GM06990 (cell line): ENCODE data around the gene CAPZA2.
A peak's percentile ranks its signal among the peaks of the same experiment; 100 is the strongest.

ENCODE experiments used
- DNase-seq: peaks from one replicate; pipeline ENCODE4 v3.0.0-alpha.2; 2011; ENCODE audit not compliant: insufficient read length; ENCODE audit errors: extremely low read depth
- H3K27me3 ChIP-seq: replicated peaks from 2 replicates; pipeline ENCODE4 v1.6.0; 2011; ENCODE audit warnings: low read length; ENCODE audit not compliant: control insufficient read depth, insufficient read depth
- H3K36me3 ChIP-seq: 2 replicates; pipeline ENCODE4 v1.5.1; 2011; ENCODE audit warnings: low read length; ENCODE audit not compliant: control insufficient read depth, insufficient read depth
- H3K4me3 ChIP-seq: replicated peaks from 2 replicates; pipeline ENCODE4 v1.5.1; 2011; ENCODE audit warnings: low read depth, mild to moderate bottlenecking, control low read depth, low read length
- TF ChIP-seq, protein P1 (sequence below): IDR thresholded peaks from 2 replicates; pipeline ENCODE4 v1.5.1; 2011; ENCODE audit warnings: low read length, control low read depth, mild to moderate bottlenecking, inconsistent platforms; ENCODE audit not compliant: insufficient read depth, poor library complexity, severe bottlenecking

CAPZA2 gene

DNA sequence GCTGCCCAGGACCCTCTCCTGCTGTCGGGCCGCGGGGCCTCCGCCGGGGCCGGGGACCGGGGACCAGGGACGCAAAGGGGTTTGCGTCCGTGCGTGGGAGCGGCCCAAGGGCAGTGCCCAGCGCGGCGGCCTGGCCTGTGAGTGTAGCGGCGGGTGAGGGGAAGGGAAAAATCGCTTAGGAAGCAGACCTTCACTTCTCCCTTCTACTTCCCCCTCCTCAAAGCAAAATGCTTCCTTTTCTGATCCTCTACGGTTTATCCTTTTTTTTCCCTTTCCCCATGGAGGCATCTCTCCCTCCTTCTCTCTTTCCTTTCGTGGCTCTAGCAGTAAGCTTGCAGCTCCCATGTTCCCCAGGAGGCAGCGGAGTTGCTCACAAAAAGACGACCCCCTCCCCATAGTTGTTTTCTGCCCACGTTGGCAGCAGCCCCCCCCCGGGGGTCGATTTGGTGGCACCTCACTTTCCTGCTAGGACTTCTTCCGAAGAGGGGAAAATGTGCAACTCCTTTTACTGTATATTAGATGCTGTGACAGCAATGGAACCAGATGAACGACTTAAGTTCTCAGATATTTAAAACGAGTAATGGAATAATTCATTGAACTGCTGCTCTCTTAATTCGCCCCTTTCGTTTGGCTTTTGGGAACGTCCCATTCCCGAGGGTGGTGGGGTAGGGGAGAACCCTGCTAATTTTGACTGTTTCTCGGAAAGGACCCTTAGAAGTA, 724 bp downstream of the CAPZA2 start:
- H3K36me3 ChIP-seq, result no peaks in the 10 kb centered on the region
- H3K27me3 ChIP-seq, result no peaks in the 10 kb centered on the region
- TF ChIP-seq, protein P1, sequence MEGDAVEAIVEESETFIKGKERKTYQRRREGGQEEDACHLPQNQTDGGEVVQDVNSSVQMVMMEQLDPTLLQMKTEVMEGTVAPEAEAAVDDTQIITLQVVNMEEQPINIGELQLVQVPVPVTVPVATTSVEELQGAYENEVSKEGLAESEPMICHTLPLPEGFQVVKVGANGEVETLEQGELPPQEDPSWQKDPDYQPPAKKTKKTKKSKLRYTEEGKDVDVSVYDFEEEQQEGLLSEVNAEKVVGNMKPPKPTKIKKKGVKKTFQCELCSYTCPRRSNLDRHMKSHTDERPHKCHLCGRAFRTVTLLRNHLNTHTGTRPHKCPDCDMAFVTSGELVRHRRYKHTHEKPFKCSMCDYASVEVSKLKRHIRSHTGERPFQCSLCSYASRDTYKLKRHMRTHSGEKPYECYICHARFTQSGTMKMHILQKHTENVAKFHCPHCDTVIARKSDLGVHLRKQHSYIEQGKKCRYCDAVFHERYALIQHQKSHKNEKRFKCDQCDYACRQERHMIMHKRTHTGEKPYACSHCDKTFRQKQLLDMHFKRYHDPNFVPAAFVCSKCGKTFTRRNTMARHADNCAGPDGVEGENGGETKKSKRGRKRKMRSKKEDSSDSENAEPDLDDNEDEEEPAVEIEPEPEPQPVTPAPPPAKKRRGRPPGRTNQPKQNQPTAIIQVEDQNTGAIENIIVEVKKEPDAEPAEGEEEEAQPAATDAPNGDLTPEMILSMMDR, result no peak
- DNase-seq, result no peak
- H3K4me3 ChIP-seq, result peak overlapping the region; percentile 95

DNA sequence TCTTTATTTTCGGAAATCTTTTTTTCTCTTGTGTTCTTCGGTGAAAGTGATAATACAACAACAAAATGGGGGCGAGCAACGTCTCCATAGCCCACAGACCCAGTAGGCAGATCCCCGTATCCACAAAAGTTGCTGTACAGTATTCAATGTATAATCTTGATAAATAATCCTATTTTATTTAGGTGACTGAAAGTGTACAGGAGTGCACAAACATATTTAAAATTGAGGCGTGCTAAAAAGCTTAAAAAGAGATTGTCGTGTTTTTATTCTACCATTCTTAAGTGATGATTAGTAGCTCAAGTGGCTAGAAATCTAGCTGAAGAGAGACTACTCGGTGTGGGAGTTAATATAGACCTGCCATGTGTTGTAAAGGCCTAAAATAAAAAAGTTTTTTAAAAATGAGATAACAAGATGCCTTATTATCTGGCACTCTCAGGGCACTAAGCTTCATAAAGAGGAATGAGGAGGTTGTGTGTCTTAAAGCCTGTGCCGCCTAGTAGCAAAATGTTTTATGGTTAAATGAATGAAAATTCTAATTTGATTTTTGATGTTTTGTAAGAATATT, 1.6 kb downstream of the CAPZA2 start:
- H3K4me3 ChIP-seq, result peak overlapping the region; percentile 95
- H3K27me3 ChIP-seq, result no peaks in the 10 kb centered on the region
- TF ChIP-seq, protein P1, result no peak
- DNase-seq, result no peak
- H3K36me3 ChIP-seq, result no peaks in the 10 kb centered on the region

- no peak for DNase-seq
- Histone ChIP-seq H3K27me3 (no peaks in the 10 kb centered on the region), H3K4me3 (no peak overlapping the region), H3K36me3 (no peaks in the 10 kb centered on the region; the same call in 1 of the 2 replicates)
- TF ChIP-seq, protein P1, result no peak
These were observed 8.8 kb downstream of the CAPZA2 start for GRCh38 chr7:116871061-116871700.

GRCh38 chr7:116872026-116872425, 9.6 kb downstream of the CAPZA2 start:
- H3K4me3 ChIP-seq, result no peak overlapping the region
- DNase-seq, result no peak
- peaks cover 3% of the 10 kb centered on the region for H3K36me3 ChIP-seq
- TF ChIP-seq, protein P1, result no peak
- H3K27me3 ChIP-seq, result no peaks in the 10 kb centered on the region

DNA sequence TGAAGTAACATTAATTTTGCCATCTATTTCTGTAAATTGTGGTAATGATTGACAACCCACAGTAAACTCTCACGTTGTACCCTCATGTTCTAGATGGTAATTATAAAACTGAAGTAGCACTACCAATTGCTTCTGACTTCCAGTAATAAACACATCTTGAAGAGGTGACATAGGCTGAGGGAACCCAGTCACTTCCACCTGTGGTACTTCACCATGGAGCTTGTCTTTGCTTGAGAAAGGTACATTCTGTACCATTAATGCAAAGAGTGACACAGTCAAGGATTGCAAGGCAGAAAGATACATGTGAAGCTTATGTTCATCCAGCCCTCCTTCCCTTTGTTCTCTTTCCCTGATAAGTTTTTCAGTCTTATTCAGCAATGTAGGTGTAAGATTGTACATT, 11.2 kb downstream of the CAPZA2 start:
- Histone ChIP-seq H3K4me3 (no peak overlapping the region), H3K27me3 (no peaks in the 10 kb centered on the region), H3K36me3 (peaks cover 3% of the 10 kb centered on the region)
- TF ChIP-seq, protein P1, result no peak
- DNase-seq, result no peak
